Aorta (tissue), 5 donors: ENCODE data around the gene CDK14. TPM values are rescaled to one million over a fixed set of nuclear protein-coding genes. Genes with fewer than 3 reads are reported as not detected.

Source experiments
- ATAC-seq: fragments of 200-7000 bp; cut with Tn5 transposase; one replicate; pipeline ENCODE4 v1.9.1; 2022; ENCODE audit warnings: moderate library complexity; ENCODE audit not compliant: low FRiP score
- DNase-seq, 2 donors: peaks; one replicate each; pipeline ENCODE4 v3.0.0-alpha.2; 2020
- H3K27ac ChIP-seq, 2 donors: one replicate each; pipeline ENCODE4 v1.5.1; 2013; ENCODE audit warnings: low read length in 2 of 2, mild to moderate bottlenecking in 2 of 2, moderate library complexity in 2 of 2, control low read depth in 1 of 2, inconsistent platforms in 1 of 2, low read depth in 1 of 2
- H3K27me3 ChIP-seq, 2 donors: one replicate each; pipeline ENCODE4 v1.6.1; 2013; ENCODE audit warnings: control low read depth in 1 of 2, low read length in 1 of 2, mild to moderate bottlenecking in 1 of 2, moderate library complexity in 1 of 2; ENCODE audit not compliant: insufficient read depth in 2 of 2, control insufficient read depth in 1 of 2
- H3K36me3 ChIP-seq, 2 donors: one replicate each; pipeline ENCODE4 v1.6.1; 2013; ENCODE audit warnings: control low read depth in 1 of 2, low read length in 1 of 2, mild to moderate bottlenecking in 1 of 2; ENCODE audit not compliant: insufficient read depth in 2 of 2, control insufficient read depth in 1 of 2
- H3K4me1 ChIP-seq, 2 donors: one replicate each; pipeline ENCODE4 v1.6.1; 2013; ENCODE audit warnings: low read length in 2 of 2, control low read depth in 1 of 2, mild to moderate bottlenecking in 1 of 2, moderate library complexity in 1 of 2; ENCODE audit not compliant: insufficient read depth in 2 of 2, control insufficient read depth in 1 of 2
- H3K4me3 ChIP-seq, 2 donors: one replicate each; pipeline ENCODE4 v1.5.1; 2013; ENCODE audit warnings: low read length in 2 of 2, control low read depth in 1 of 2, mild to moderate bottlenecking in 1 of 2
- H3K9me3 ChIP-seq: one replicate; pipeline ENCODE4 v1.6.1; 2013; ENCODE audit warnings: mild to moderate bottlenecking, low read length; ENCODE audit not compliant: control insufficient read depth
- WGBS, 2 donors: extraction: QIAGEN DNeasy Blood & Tissue Kit; methylation state at CpG; one replicate each; pipeline ENCODE4 v1.1.7; 2013; 5-methylcytosine and 5-hydroxymethylcytosine counted together
- intact Hi-C, 2 donors: fragments of 100-400 bp; cut with DNase I; formaldehyde crosslinking; loops; one replicate each; pipeline versions ENCODE4 v1.14.2 to v1.15.0; 2022
- polyA plus RNA-seq, 2 donors: library from polyadenylated mRNA; stranded (reverse); fragments of 200-250 nt; gene quantifications; one replicate each; pipeline ENCODE4 v1.2.3, GENCODE V29; 2013
- total RNA-seq, 2 donors: library from RNA; stranded (reverse); fragmentation: NEBNext Ultra II Directional; extraction: Animal tissue kit (Norgen Biotek cat#: 25700); gene quantifications; one replicate each; pipeline ENCODE4 v1.2.1, GENCODE V29; 2021
- donor health status: healthy with polysubstance abuse.
- donor health status: Bipolar disorder and iron deficiency.
- donor health status: DM: no; HTN: no; CAD: no.
- donor health status: DM: no; HTN: no; CAD: no.
- donor health status: DM: yes; HTN: yes; CAD: no.

Gene CDK14
- total and polyA plus RNA-seq, 4 donors: 4.6 to 72.4 (median 29.5) TPM

GRCh38 chr7:90592033-90592432 is 4.1 kb upstream of the CDK14 start:
- no peaks in the 10 kb centered on the region for H3K27me3 ChIP-seq
- no peaks in the 10 kb centered on the region for H3K9me3 ChIP-seq
- no peak for ATAC-seq
- intact Hi-C loops: loop anchor here in 1 of 2 donors (10.0 kb wide), 2 partner anchors 113 to 137 kb away; no protein-coding TSS in a partner anchor
- H3K27ac ChIP-seq: no peak overlapping the region
- DNase-seq: no peak
- no peaks in the 10 kb centered on the region for H3K4me1 ChIP-seq
- H3K4me3 ChIP-seq: no peak overlapping the region
- no peaks in the 10 kb centered on the region for H3K36me3 ChIP-seq

- Histone ChIP-seq H3K4me1 (peaks cover 0 to 2% of the 10 kb centered on the region in 2 donors), H3K36me3 (no peaks in the 10 kb centered on the region), H3K27me3 (no peaks in the 10 kb centered on the region), H3K27ac (no peak overlapping the region), H3K4me3 (no peak overlapping the region), H3K9me3 (no peaks in the 10 kb centered on the region)
- DNase-seq (no peak), ATAC-seq (no peak)
- intact Hi-C loops: loop anchor here in 1 of 2 donors (10.0 kb wide), 2 partner anchors 112 to 138 kb away; no protein-coding TSS in a partner anchor
Observed at GRCh38 chr7:90593205-90593604, 2.9 kb upstream of the CDK14 start.

- Histone ChIP-seq H3K27me3 (no peaks in the 10 kb centered on the region), H3K27ac (no peak overlapping the region), H3K36me3 (no peaks in the 10 kb centered on the region), H3K4me3 (peak overlapping the region; percentile 60 to 91), H3K4me1 (peaks cover 2 to 4% of the 10 kb centered on the region in 2 donors), H3K9me3 (no peaks in the 10 kb centered on the region)
- peak; percentile 64 for ATAC-seq
- peak; percentile 49 to 79 for DNase-seq
- intact Hi-C loops: loop anchor here in 1 of 2 donors (10.0 kb wide), 2 partner anchors 110 to 140 kb away; no protein-coding TSS in a partner anchor
- WGBS, 2 donors: 20 to 24% methylated on average over 11 of the region's 11 CpGs
Observed at GRCh38 chr7:90594751-90595317, 1.3 kb upstream of the CDK14 start.

GRCh38 chr7:90595342-90595800 is 750 bp upstream of the CDK14 start:
- Histone ChIP-seq H3K27ac (peak overlapping the region; percentile 9 to 78), H3K9me3 (no peaks in the 10 kb centered on the region), H3K36me3 (no peaks in the 10 kb centered on the region), H3K4me1 (peaks cover 2 to 4% of the 10 kb centered on the region in 2 donors), H3K27me3 (no peaks in the 10 kb centered on the region), H3K4me3 (peak overlapping the region; percentile 60 to 91)
- intact Hi-C loops: loop anchor here in 1 of 2 donors (10.0 kb wide), 2 partner anchors 109 to 141 kb away; no protein-coding TSS in a partner anchor
- 4 to 6% methylated on average over 9 to 10 of the region's 10 CpGs for WGBS, 2 donors
- DNase-seq (no peak), ATAC-seq (no peak)

GRCh38 chr7:90596671-90597562 is 796 bp downstream of the CDK14 start:
- intact Hi-C loops: loop anchor here in 1 of 2 donors (10.0 kb wide), 2 partner anchors 108 to 142 kb away; no protein-coding TSS in a partner anchor
- peak; percentile 42 for ATAC-seq

GRCh38 chr7:90597563-90598253 is 1.6 kb downstream of the CDK14 start:
- intact Hi-C loops: loop anchor here in 1 of 2 donors (10.0 kb wide), 2 partner anchors 107 to 143 kb away; no protein-coding TSS in a partner anchor
- Histone ChIP-seq H3K4me3 (peak overlapping the region; percentile 60 to 91), H3K27me3 (no peaks in the 10 kb centered on the region), H3K36me3 (no peaks in the 10 kb centered on the region), H3K9me3 (no peaks in the 10 kb centered on the region), H3K27ac (no peak overlapping the region), H3K4me1 (peaks cover 2 to 4% of the 10 kb centered on the region in 2 donors)
- ATAC-seq (no peak), DNase-seq (peak in 1 of 2 donors; percentile 68)
- WGBS, 2 donors: 4 to 9% methylated on average over 10 of the region's 10 CpGs

More at GRCh38 chr7:90596671-90597562, 796 bp downstream of the CDK14 start:
- no peaks in the 10 kb centered on the region for H3K9me3 ChIP-seq
- no peaks in the 10 kb centered on the region for H3K36me3 ChIP-seq
- H3K4me1 ChIP-seq: peaks cover 2 to 4% of the 10 kb centered on the region in 2 donors
- no peaks in the 10 kb centered on the region for H3K27me3 ChIP-seq
- WGBS, 2 donors: 1% methylated on average over 47 of the region's 47 CpGs
- H3K27ac ChIP-seq: no peak overlapping the region
- DNase-seq: no peak
- H3K4me3 ChIP-seq: peak overlapping the region; percentile 60 to 91

GRCh38 chr7:90599038-90599437 is 2.9 kb downstream of the CDK14 start:
- H3K4me1 ChIP-seq: peaks cover 2 to 4% of the 10 kb centered on the region in 2 donors
- ATAC-seq (no peak), DNase-seq (no peak)
- H3K9me3 ChIP-seq: no peaks in the 10 kb centered on the region
- intact Hi-C loops: loop anchor here in 1 of 2 donors (10.0 kb wide), 2 partner anchors 106 to 144 kb away; no protein-coding TSS in a partner anchor
- 23 to 41% methylated on average over 4 of the region's 4 CpGs for WGBS, 2 donors
- H3K27me3 ChIP-seq: no peaks in the 10 kb centered on the region
- H3K27ac ChIP-seq: no peak overlapping the region
- H3K36me3 ChIP-seq: no peaks in the 10 kb centered on the region
- no peak overlapping the region for H3K4me3 ChIP-seq

- Histone ChIP-seq H3K4me1 (peaks cover 2 to 4% of the 10 kb centered on the region in 2 donors), H3K27ac (no peak overlapping the region), H3K36me3 (no peaks in the 10 kb centered on the region), H3K9me3 (no peaks in the 10 kb centered on the region), H3K4me3 (no peak overlapping the region), H3K27me3 (no peaks in the 10 kb centered on the region)
- ATAC-seq (no peak), DNase-seq (no peak)
- WGBS, 2 donors: 50 to 62% methylated on average over 4 of the region's 4 CpGs
- intact Hi-C loops: loop anchor here in 1 of 2 donors (10.0 kb wide), 2 partner anchors 105 to 145 kb away; no protein-coding TSS in a partner anchor
Observed at GRCh38 chr7:90599892-90600555, 3.9 kb downstream of the CDK14 start.
